Coronary artery (tissue), 2 donors: Measurements from ENCODE around the gene TXNDC8.

ENCODE experiments used
- DNase-seq: peaks from one replicate; pipeline ENCODE4 v3.0.0-alpha.2; 2017; ENCODE audit warnings: low spot score
- H3K27ac ChIP-seq, 2 donors: fragments of 200-600 bp; sonication (generic); one replicate each; pipeline ENCODE4 v1.5.1; 2016 to 2019
- H3K4me3 ChIP-seq: fragments of 200-600 bp; sonication (generic); 2 replicates; pipeline ENCODE4 v1.5.1; 2016; ENCODE audit warnings: mild to moderate bottlenecking, moderate library complexity
- CTCF ChIP-seq: fragments of 200-600 bp; sonication (generic); IDR thresholded peaks from one replicate; pipeline ENCODE4 v1.5.1; 2019; ENCODE audit warnings: antibody characterized with exemption

The TXNDC8 gene

GRCh38 chr9:110329639-110330230, 7.9 kb downstream of the TXNDC8 start:
- Histone ChIP-seq H3K4me3 (no peak overlapping the region), H3K27ac (no peak overlapping the region)
- DNase-seq, result no peak
- no peak for TF ChIP-seq CTCF

- H3K27ac ChIP-seq, result no peak overlapping the region
- TF ChIP-seq CTCF, result no peak
- no peak overlapping the region for H3K4me3 ChIP-seq
- no peak for DNase-seq
Observed at GRCh38 chr9:110328763-110329162, 8.9 kb downstream of the TXNDC8 start.

GRCh38 chr9:110327716-110328115, 9.9 kb downstream of the TXNDC8 start:
- H3K27ac ChIP-seq, result no peak overlapping the region
- no peak overlapping the region for H3K4me3 ChIP-seq
- no peak for DNase-seq
- no peak for TF ChIP-seq CTCF

DNA sequence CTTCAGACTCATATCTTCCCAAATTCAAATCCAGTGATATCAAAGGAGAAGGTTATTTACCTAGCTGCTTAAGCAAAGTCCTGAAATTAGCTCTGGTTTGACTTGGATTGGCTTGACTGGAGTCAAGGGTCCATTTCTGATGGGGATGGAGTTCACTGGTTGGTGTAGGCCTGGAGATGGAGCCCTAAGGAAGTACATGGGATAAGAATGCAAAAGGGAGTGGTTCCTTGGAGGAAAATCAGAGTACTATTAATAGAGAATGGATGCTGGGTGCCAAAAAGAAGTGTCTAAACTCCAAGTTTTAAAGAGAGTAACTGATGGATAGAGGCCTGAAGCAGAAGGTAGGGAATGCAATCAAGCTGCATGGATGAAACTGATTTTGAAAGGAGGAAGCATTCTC, 13.8 kb downstream of the TXNDC8 start:
- Histone ChIP-seq H3K4me3 (no peak overlapping the region), H3K27ac (no peak overlapping the region)
- no peak for TF ChIP-seq CTCF
- DNase-seq, result no peak

DNA sequence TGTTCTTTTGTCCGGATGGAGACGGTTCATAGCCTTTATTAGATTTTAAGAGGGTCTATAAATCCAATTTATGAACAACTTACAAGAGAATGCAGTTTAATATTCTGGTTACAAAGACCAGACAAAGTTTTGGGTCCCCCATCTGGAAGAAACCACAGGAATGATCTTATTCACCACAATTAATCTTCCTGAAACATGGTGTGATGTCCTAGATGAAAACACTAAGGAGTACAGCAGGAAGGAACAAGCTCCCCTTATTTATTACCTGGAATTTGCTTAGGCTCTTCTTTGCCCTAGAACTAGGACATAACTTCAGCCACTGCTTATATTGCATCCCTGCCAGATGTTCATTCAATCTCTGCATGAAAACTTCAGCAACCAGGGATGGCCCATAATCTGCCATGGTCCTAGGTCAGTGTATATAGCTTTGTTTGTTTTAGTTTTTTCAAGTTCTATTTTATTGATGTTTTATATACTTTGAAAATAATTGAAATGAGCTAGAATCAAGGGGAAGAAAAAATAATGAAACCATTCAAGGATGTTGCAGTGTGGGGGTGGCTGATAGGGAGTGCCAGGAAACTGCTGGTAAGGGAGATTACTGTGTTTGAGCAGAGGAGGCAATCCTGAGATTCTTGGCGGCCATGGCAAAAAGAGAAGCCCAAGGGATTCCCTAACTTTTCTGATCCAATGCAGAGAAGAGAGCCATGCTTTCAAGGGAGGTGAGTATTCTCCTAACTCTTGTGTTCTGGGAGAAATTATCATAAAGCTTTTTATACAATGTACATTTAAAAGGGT, 16.8 kb downstream of the TXNDC8 start:
- Histone ChIP-seq H3K27ac (no peak overlapping the region), H3K4me3 (no peak overlapping the region)
- TF ChIP-seq CTCF, result no peak
- DNase-seq, result no peak

DNA sequence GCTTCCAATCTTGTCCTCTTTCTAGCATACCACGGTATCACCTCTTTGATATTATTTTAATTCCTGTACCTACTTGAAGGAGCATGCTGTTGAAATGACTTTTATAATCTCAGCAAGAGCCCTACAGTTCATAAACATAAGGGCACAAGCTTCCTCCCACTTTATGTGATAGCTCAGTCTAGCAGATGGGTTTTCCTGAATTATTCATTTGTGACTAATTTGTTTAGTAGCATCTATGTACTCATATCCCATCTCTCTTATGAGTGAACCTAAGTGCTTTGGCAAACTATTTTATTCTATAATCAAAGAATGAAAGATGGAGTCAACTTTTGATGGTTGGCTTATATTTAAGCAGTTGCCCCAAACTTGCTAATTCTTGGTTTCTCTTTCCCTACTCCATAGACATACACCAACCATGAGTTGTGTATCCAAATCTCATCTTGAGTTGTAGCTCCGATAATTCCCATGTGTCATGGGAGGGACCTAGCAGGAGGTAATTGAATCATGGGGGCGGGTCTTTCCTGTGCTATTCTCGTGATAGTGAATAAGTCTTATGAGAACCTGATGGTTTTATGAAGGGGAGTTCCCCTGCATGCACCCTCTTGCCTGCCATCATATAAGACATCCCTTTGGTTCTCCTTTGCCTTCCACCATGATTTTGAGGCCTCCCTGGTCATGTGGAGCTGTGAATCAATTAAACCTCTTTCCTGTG, 17.7 kb downstream of the TXNDC8 start:
- no peak for TF ChIP-seq CTCF
- no peak for DNase-seq
- Histone ChIP-seq H3K4me3 (no peak overlapping the region), H3K27ac (no peak overlapping the region)
